ENCODE data around the gene FKBP11.

Gene FKBP11

GRCh38 chr12:48937170-48937569, 11.9 kb upstream of the FKBP11 start:
- Histone ChIP-seq H3K4me3 (ENCODE audit: low read length) (no peak overlapping the region), H3F3A (ENCODE audit: control insufficient read depth, insufficient read depth) (peaks cover 8% of the 10 kb centered on the region; the same call in 1 of the 2 replicates), H3K9me2 (replicated peaks; ENCODE audit: control insufficient read depth, low read length) (no peaks in the 10 kb centered on the region), H3K4me1 (ENCODE audit: control insufficient read depth, low read length) (no peaks in the 10 kb centered on the region), H3K27me3 (ENCODE audit: control insufficient read depth, low read length) (no peaks in the 10 kb centered on the region), H3K79me2 (ENCODE audit: control insufficient read depth, low read length) (no peaks in the 10 kb centered on the region; the same call in 1 of the 2 replicates), H4K20me1 (ENCODE audit: control insufficient read depth, insufficient read depth, low read depth, low read length) (no peaks in the 10 kb centered on the region), H3K9me3 (ENCODE audit: control insufficient read depth, insufficient read depth, low read length) (no peaks in the 10 kb centered on the region), H3K36me3 (ENCODE audit: control insufficient read depth, low read length) (peaks cover 73% of the 10 kb centered on the region), H3K4me2 (ENCODE audit: low read length) (no peak overlapping the region), H3K27ac (ENCODE audit: low read depth, low read length) (no peak overlapping the region)
- TF ChIP-seq, protein P1, sequence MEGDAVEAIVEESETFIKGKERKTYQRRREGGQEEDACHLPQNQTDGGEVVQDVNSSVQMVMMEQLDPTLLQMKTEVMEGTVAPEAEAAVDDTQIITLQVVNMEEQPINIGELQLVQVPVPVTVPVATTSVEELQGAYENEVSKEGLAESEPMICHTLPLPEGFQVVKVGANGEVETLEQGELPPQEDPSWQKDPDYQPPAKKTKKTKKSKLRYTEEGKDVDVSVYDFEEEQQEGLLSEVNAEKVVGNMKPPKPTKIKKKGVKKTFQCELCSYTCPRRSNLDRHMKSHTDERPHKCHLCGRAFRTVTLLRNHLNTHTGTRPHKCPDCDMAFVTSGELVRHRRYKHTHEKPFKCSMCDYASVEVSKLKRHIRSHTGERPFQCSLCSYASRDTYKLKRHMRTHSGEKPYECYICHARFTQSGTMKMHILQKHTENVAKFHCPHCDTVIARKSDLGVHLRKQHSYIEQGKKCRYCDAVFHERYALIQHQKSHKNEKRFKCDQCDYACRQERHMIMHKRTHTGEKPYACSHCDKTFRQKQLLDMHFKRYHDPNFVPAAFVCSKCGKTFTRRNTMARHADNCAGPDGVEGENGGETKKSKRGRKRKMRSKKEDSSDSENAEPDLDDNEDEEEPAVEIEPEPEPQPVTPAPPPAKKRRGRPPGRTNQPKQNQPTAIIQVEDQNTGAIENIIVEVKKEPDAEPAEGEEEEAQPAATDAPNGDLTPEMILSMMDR (IDR thresholded peaks at IDR 0.05; ENCODE audit: low read depth, low read length, poor library complexity, severe bottlenecking), result peak; percentile 41
- no peak for TF ChIP-seq EZH2phosphoT487 (IDR thresholded peaks at IDR 0.05; ENCODE audit: borderline replicate concordance, low read length)

DNA sequence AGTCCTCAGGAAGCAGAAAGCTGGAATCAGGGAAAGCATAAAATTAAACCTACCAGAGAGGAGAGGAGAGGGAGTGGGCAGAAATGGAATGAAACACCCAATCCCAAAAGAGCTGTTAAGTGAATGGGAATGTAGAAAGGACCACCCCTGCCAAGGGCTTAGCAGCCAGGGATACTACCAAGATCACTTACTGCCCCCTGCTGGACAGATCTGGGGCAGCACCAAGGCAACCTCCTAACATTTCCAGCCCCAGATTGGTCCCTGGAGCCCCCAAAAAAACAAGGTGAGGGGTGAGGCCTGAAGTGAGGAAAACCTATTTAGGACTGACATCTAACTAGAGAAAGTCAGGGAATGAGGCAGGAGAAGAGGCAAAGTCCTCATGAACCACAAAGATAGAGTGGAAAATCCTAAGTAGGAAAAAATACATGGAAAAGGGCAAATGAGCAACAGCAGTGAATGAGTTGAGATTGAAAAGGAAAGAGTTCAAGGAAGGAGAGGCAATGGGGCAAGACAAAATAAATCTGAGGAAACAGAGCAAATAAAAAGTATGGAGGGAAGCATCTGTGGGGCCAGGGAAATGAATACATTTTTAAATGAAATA, 11.2 kb upstream of the FKBP11 start:
- Histone ChIP-seq H4K20me1 (ENCODE audit: control insufficient read depth, insufficient read depth, low read depth, low read length) (no peaks in the 10 kb centered on the region), H3K4me3 (ENCODE audit: low read length) (no peak overlapping the region), H3K79me2 (ENCODE audit: control insufficient read depth, low read length) (no peaks in the 10 kb centered on the region; the same call in 1 of the 2 replicates), H3K4me1 (ENCODE audit: control insufficient read depth, low read length) (no peaks in the 10 kb centered on the region), H3K9me3 (ENCODE audit: control insufficient read depth, insufficient read depth, low read length) (no peaks in the 10 kb centered on the region), H3K36me3 (ENCODE audit: control insufficient read depth, low read length) (peaks cover 73% of the 10 kb centered on the region), H3F3A (ENCODE audit: control insufficient read depth, insufficient read depth) (peaks cover 8% of the 10 kb centered on the region; the same call in 1 of the 2 replicates), H3K4me2 (ENCODE audit: low read length) (no peak overlapping the region), H3K27ac (ENCODE audit: low read depth, low read length) (no peak overlapping the region), H3K27me3 (ENCODE audit: control insufficient read depth, low read length) (no peaks in the 10 kb centered on the region), H3K9me2 (replicated peaks; ENCODE audit: control insufficient read depth, low read length) (no peaks in the 10 kb centered on the region)
- TF ChIP-seq EZH2phosphoT487 (IDR thresholded peaks at IDR 0.05; ENCODE audit: borderline replicate concordance, low read length), result no peak
- TF ChIP-seq, protein P1 (IDR thresholded peaks at IDR 0.05; ENCODE audit: low read depth, low read length, poor library complexity, severe bottlenecking), result peak; percentile 96

- no peak overlapping the region for H3K4me2 ChIP-seq (ENCODE audit: low read length)
- H3K36me3 ChIP-seq (ENCODE audit: control insufficient read depth, low read length), result peaks cover 58% of the 10 kb centered on the region
- no peaks in the 10 kb centered on the region for H3K9me2 ChIP-seq (replicated peaks; ENCODE audit: control insufficient read depth, low read length)
- no peaks in the 10 kb centered on the region for H4K20me1 ChIP-seq (ENCODE audit: control insufficient read depth, insufficient read depth, low read depth, low read length)
- TF ChIP-seq, protein P1 (IDR thresholded peaks at IDR 0.05; ENCODE audit: low read depth, low read length, poor library complexity, severe bottlenecking), result peak; percentile 55
- TF ChIP-seq EZH2phosphoT487 (IDR thresholded peaks at IDR 0.05; ENCODE audit: borderline replicate concordance, low read length), result no peak
- no peak overlapping the region for H3K27ac ChIP-seq (ENCODE audit: low read depth, low read length)
- no peak overlapping the region for H3K4me3 ChIP-seq (ENCODE audit: low read length)
- H3K27me3 ChIP-seq (ENCODE audit: control insufficient read depth, low read length), result no peaks in the 10 kb centered on the region
- peaks cover 8% of the 10 kb centered on the region; the same call in 1 of the 2 replicates for H3F3A ChIP-seq (ENCODE audit: control insufficient read depth, insufficient read depth)
- H3K9me3 ChIP-seq (ENCODE audit: control insufficient read depth, insufficient read depth, low read length), result no peaks in the 10 kb centered on the region
- no peaks in the 10 kb centered on the region for H3K4me1 ChIP-seq (ENCODE audit: control insufficient read depth, low read length)
- H3K79me2 ChIP-seq (ENCODE audit: control insufficient read depth, low read length), result no peaks in the 10 kb centered on the region
Observed at GRCh38 chr12:48934312-48934706, 9.0 kb upstream of the FKBP11 start.

Measured in DOHH2 (cell line).